ENCODE results near the gene SYNJ2BP.
"Not testable (repeated sequence)": the region's sequence is repeated elsewhere in the genome, so short reads cannot be mapped to it uniquely, and the experiment has no call there.

The SYNJ2BP gene, protein sequence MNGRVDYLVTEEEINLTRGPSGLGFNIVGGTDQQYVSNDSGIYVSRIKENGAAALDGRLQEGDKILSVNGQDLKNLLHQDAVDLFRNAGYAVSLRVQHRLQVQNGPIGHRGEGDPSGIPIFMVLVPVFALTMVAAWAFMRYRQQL

DNA sequence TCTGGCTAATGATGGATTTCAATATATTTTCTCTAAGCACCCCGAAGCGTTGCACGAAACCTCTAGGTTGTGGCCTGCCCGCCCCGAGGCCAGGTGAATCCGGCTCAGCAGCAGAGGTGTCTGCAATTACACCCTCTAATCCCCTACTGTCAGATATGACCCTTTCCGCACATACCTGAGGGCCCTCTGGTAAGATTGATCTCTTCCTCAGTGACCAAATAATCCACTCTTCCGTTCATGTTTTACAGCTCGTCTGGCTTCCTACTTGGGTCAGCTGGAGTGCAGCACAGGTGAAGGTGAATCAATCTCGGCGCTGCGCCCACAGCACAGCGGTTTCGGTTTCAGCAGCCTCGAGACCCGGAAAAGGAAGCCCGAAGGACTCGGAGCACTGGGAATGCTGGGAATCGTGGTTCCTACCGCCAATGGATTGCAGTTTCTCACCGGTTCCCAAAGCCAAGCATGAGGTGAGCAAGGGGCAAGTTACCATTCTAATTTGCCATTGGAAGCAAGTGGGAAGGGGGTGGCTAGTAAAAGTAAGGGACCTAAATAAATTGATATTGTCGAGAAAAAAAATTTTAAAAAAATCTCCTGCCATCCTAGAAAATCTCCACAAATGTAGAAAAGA is at the start of gene SYNJ2BP:
TSS of gene SYNJ2BP (minus strand) at position 366 of the 625 bp plus-strand sequence. CDS start at position 239, 127 bp downstream.
- peak; percentile 20 for DNase-seq (ENCODE audit: low read depth)

DNA sequence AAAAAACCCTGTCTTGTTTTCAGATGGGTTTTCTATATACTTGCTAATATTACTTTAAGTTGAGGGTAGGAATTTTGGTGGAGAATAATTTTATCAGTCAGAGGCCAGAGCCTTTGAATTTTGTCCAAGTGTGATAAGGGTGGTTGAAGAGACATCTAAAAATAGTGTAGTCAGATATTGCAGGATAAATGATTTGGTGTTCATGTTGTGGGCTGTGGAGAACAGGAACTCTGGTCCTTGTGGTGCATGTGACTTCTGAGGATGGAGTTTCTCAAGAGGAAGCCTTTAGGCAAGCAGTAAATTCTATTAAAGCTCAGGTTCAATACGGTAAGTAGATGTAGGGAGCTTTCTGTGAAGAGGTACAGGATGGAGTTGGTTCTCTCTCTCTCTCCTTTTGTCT is 37.8 kb upstream of the SYNJ2BP start:
- no peak for DNase-seq (ENCODE audit: low read depth)

GRCh38 chr14:70451874-70452273 is 35.0 kb upstream of the SYNJ2BP start, which contains the start of gene ADAM21:
Gene ADAM21, plus strand, starts transcription at chr14:70452174. Its CDS starts 5,326 bp downstream, at chr14:70457500.
- no peak for DNase-seq (ENCODE audit: low read depth)

- no peak for DNase-seq (ENCODE audit: low read depth)
These were observed 31.9 kb upstream of the SYNJ2BP start for GRCh38 chr14:70448633-70449340.

GRCh38 chr14:70442750-70443149 is 25.9 kb upstream of the SYNJ2BP start:
- DNase-seq (ENCODE audit: low read depth): no peak

DNA sequence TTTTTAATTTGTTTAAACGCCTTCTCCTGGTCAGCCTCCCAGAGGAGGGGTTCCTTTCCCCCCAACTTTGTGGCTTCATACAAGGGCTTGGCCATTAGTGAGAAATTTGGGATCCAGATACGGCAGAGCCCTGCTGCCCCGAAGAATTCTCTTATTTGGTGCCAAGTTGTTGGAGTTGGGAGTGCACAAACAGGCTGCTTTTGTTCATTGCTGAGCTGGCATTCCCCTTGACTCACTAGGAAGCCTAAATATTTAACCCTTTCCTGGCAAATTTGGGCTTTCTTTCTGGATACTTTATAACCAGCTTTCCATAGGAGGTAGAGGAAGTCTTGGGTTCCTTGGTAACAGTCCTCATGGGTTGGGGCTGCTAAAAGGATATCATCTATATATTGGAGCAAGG is 24.8 kb upstream of the SYNJ2BP start:
- no peak for DNase-seq (ENCODE audit: low read depth)

DNA sequence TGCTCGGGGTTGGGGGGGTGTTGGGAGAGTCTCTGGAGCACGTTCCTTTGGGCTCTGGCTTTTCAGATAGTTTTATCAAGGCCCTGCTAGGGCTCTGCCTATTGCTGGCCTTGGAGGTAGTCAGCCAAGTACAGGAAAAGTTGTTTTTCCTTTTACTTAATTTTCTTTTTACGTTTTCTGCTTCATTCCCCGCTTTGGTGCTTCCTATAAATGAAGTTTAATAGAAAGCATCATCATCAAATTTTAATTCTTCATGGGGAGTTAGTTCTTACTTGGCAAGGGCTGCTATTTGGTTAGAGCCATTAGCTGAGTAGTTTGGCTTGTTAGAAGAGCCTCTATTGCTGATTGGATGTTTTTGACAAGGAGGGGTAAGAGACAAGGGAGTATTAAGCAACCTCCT is 20.0 kb upstream of the SYNJ2BP start:
- DNase-seq (ENCODE audit: low read depth): no peak

GRCh38 chr14:70426555-70426954 is 9.7 kb upstream of the SYNJ2BP start:
- DNase-seq (ENCODE audit: low read depth): not testable (repeated sequence)

DNA sequence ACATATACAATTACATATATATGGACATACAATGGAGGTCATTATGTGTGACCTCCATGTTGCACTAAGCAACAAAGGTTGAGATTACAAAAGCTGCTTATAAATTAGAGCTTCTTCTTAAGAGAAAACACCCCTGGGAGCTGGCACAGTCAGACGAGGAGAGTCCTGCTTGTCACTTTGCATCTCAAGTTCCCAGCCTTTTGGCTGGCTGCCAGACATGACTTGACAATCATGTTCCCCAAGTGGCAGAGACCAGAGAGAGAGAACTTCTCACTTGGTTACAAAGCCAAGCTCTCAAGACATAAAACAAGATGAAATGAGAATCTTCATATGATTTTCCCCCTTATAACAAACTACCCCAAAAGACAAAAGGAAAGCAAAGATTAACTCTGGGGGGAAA is 8.5 kb upstream of the SYNJ2BP start:
- no peak for DNase-seq (ENCODE audit: low read depth)

- DNase-seq (ENCODE audit: low read depth): no peak
These were observed 5.6 kb upstream of the SYNJ2BP start for GRCh38 chr14:70422538-70422937.

- not testable (repeated sequence) for DNase-seq (ENCODE audit: low read depth)
These were observed 2.5 kb upstream of the SYNJ2BP start for GRCh38 chr14:70419270-70419931.

DNA sequence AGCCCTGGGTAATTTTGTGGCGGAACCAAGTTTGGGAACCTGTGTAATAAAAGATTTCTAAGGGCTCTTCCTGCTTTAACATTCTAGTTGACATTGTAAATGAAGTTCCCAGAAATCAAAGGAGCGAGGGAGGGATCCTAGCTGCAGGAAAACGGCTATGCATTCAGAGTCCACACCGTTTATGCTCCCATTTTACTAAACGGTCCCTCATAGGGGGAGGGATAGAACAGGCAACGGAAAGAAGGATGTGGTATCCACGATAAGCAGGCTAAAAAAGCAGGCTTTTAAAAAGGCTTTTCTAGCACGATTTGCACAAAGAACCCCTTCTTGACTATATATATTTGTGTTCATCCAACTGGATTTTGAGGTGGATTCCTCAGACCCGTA is 559 bp downstream of the SYNJ2BP start:
- DNase-seq (ENCODE audit: low read depth): no peak

DNA sequence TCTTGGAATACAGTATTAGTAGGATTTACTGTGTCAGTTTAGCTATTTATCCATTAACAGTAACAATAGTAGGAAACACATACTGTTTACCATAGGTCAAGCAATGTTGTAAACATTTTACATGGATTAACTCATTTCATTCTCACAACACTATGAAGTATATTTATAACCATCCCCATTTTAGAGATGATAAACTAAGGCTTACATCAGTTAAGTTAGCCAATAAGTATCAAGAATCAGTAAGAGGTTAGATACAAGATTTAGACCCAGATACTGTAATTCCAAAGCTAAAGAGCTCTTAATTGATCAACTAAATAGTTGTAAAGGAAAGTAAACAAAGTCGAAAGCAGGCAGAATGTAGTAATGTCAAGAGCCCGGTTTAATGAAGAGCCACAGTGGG is 1.1 kb downstream of the SYNJ2BP start:
- no peak for DNase-seq (ENCODE audit: low read depth)

GRCh38 chr14:70407621-70408020 is 9.3 kb downstream of the SYNJ2BP start:
- DNase-seq (ENCODE audit: low read depth): no peak

- DNase-seq (ENCODE audit: low read depth): not testable (repeated sequence)
These were observed 10.7 kb downstream of the SYNJ2BP start for GRCh38 chr14:70406216-70406615.

GRCh38 chr14:70403335-70403734 is 13.6 kb downstream of the SYNJ2BP start:
- not testable (repeated sequence) for DNase-seq (ENCODE audit: low read depth)

DNA sequence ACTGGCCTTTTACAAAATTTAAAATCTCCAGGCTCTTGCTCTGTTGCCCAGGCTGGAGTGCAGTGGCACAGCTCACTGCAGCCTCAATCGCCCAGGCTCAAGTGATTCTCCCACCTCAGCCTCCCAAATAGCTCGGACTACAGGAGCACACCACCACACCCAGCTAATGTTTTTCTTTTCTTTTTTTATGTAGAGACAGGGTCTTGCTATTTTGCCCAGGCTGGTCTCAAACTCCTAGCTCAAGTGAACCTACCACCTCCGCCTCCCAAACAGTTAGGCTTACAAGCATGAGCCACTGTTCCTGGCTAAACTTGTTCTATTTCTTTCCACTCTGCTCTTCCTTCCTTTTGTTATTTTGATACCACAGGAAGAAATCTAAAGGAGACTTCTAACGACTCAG is 15.2 kb downstream of the SYNJ2BP start:
- DNase-seq (ENCODE audit: low read depth): no peak

DNA sequence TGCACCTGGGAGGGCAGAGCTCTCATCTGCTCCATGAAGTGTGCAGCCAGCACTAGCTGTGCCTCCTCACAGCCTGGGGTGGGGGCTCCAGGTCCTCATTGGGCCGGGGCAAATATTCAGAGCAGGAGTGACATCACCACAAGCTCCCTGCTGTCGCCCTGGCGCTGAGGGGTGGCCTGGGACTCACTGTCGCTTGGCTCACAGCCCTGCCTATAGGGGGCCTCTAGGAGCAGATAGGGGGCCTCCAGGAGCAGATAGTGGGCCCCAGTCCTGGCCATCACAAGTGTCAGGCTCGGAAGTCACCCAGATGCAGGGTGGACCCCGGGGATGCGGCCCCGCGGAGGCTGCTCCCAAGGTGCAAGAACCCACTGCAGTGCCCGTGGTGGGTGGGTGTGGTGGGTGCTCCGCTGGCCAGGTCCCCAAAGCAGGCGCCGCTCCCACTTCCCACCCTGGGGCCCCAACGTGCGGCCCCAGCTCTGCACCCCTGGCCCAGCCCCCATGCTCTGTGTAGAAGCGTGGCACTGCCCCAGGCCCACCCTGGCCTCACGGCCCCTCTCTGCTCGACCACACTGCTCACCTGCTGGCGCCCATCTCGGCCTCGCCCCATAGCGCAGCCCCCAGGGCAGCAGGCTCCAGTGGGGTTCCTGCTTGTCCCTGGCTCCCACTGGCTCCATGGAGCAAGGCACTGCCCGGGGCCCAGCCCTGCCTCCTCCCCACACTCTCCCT is 18.0 kb downstream of the SYNJ2BP start:
- no peak for DNase-seq (ENCODE audit: low read depth)

- no peak for DNase-seq (ENCODE audit: low read depth)
These were observed 18.6 kb downstream of the SYNJ2BP start for GRCh38 chr14:70398280-70398679.

- DNase-seq (ENCODE audit: low read depth): no peak
These were observed 19.1 kb downstream of the SYNJ2BP start for GRCh38 chr14:70397746-70398145.

DNA sequence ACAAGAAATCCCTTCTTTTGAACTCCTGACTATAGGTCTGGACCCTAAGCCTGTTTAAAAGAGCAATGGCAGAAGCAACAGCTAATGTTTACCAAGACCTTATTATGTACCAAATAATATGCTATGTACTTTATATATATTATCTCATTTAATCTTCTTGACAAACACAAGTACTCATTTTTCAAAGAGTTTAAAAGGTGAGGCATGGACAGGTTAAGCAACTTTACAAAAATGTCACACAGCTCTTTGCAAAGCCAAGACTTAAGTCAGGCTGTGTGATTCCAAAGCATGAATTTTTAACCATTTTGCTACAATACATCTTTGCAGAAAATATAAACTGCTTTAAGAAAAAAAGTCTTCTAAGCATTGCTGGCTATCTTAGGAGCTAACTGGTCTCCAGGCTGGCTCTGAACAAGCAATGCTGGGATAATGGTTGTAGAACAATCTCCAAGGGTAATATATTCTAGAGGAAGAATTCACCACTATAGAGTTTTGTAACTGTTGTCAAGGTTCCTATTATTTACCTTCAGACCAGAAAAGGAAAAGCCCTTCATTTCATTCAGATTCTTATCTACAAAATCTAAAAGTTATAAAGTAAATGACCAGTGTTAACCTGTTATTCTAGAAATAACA is 22.1 kb downstream of the SYNJ2BP start:
- no peak for DNase-seq (ENCODE audit: low read depth)

DNA sequence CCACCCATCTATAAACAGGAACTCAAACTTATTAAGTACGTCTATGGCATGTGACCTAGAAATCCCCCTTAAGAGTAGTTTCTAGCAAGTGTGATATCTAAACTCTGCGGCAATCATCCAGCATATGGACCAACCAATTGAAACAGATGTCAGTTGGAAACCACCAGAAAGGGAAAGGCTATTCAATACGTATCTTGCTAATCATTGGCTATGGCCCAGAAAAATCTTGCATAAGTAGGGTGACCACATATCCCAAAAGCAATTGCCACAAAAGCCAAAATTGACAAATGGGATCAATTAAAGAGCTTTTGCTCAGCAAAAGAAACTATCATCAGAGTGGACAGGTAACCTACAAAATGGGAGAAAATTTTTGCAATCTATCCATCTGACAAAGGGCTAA is 24.2 kb downstream of the SYNJ2BP start:
- DNase-seq (ENCODE audit: low read depth): no peak

Measured in T-helper 22 cell (primary cell).